ENCODE measurements around the gene PACS1. TPM values are rescaled to one million over a fixed set of nuclear protein-coding genes. Genes with fewer than 3 reads are reported as not detected.

PACS1 gene
- total RNA-seq, 4 donors from 2014 or later = 17.9 to 37.6 (median 25.4) TPM

GRCh38 chr11:66157182-66157864 lies 87.3 kb downstream of the PACS1 start:
- Histone ChIP-seq H3K36me3 (no peaks in the 10 kb centered on the region), H3K4me3 (no peak overlapping the region), H3K27me3 (no peaks in the 10 kb centered on the region), H3K4me1 (no peaks in the 10 kb centered on the region), H3K9me3 (no peaks in the 10 kb centered on the region), H3K27ac (no peak overlapping the region)
- TF ChIP-seq CTCF (IDR thresholded peaks at IDR 0.05) (no peak), POLR2A (IDR thresholded peaks at IDR 0.05) (no peak)
- DNase-seq = no peak
- intact Hi-C loops (cut with DNase I) = no loop called here

- intact Hi-C loops (cut with DNase I) = no loop called here
- 91 to 95% methylated on average over 5 of the region's 5 CpGs for WGBS, 2 donors
These were observed 88.1 kb downstream of the PACS1 start for GRCh38 chr11:66158156-66158555.

GRCh38 chr11:66159324-66159984 lies 89.4 kb downstream of the PACS1 start:
- no peak overlapping the region for H3K27ac ChIP-seq
- H3K4me1 ChIP-seq = no peaks in the 10 kb centered on the region
- TF ChIP-seq CTCF (IDR thresholded peaks at IDR 0.05) = no peak
- no peak for TF ChIP-seq POLR2A (IDR thresholded peaks at IDR 0.05)
- intact Hi-C loops (cut with DNase I) = no loop called here
- DNase-seq = no peak
- H3K36me3 ChIP-seq = no peaks in the 10 kb centered on the region
- H3K4me3 ChIP-seq = no peak overlapping the region
- WGBS, 2 donors = 77 to 78% methylated on average over 8 of the region's 8 CpGs
- no peaks in the 10 kb centered on the region for H3K27me3 ChIP-seq
- no peaks in the 10 kb centered on the region for H3K9me3 ChIP-seq

More at GRCh38 chr11:66158156-66158555, 88.1 kb downstream of the PACS1 start:
- no peak overlapping the region for H3K4me3 ChIP-seq
- no peak overlapping the region for H3K27ac ChIP-seq
- H3K36me3 ChIP-seq = no peaks in the 10 kb centered on the region
- H3K4me1 ChIP-seq = no peaks in the 10 kb centered on the region
- DNase-seq = no peak
- H3K27me3 ChIP-seq = no peaks in the 10 kb centered on the region
- TF ChIP-seq CTCF (IDR thresholded peaks at IDR 0.05) (no peak), POLR2A (IDR thresholded peaks at IDR 0.05) (no peak)
- H3K9me3 ChIP-seq = no peaks in the 10 kb centered on the region

DNA sequence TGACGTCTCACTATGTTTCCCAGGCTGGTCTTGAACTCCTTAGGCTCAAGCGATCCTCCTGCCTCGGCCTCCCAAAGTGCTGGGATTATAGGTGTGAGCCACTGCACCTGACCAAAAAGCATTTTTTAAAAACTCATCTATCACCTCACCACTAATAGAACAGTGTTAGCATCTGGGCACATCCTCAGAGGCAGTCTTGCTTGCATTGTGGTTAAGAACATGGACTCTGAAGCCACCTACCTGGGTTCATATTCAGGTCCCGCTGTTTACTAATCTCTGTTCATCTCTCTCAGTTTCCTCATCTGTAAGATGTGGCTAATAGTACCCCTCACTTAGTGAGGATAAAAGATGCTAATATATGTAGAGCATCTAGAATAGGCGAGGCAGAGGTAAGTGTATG lies 90.6 kb downstream of the PACS1 start:
- Histone ChIP-seq H3K36me3 (no peaks in the 10 kb centered on the region), H3K27me3 (no peaks in the 10 kb centered on the region), H3K9me3 (no peaks in the 10 kb centered on the region), H3K27ac (no peak overlapping the region), H3K4me3 (no peak overlapping the region), H3K4me1 (no peaks in the 10 kb centered on the region)
- no peak for DNase-seq
- intact Hi-C loops (cut with DNase I) = no loop called here
- no peak for TF ChIP-seq POLR2A (IDR thresholded peaks at IDR 0.05)
- TF ChIP-seq CTCF (IDR thresholded peaks at IDR 0.05) = no peak
- WGBS, 2 donors = 93 to 97% methylated on average over 5 of the region's 5 CpGs

DNA sequence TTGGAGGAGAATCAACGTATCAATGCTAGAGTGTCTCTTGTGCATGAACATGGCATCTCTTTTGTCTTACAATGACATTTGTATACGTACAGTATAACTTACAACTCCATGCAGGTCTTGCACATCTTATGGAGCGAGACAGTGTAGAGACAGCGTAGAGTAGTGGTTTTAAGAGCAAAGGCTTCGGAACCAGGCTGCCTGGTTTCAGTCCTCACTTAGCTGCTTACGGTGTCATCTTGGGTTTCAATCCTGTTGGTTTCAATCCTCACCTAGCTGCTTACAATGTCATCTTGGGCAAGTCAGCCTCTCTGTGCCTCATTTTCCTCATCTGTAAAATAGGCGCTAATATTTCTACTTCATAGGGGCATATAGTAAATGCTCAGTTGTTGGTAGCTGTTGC lies 98.2 kb downstream of the PACS1 start:
- Histone ChIP-seq H3K4me1 (no peaks in the 10 kb centered on the region), H3K4me3 (no peak overlapping the region), H3K9me3 (no peaks in the 10 kb centered on the region), H3K36me3 (peaks cover 0 to 10% (median 0%) of the 10 kb centered on the region in 3 donors), H3K27me3 (no peaks in the 10 kb centered on the region), H3K27ac (no peak overlapping the region)
- no peak for DNase-seq
- intact Hi-C loops (cut with DNase I) = no loop called here
- no peak for TF ChIP-seq CTCF (IDR thresholded peaks at IDR 0.05)
- no peak for TF ChIP-seq POLR2A (IDR thresholded peaks at IDR 0.05)
- WGBS, 2 donors = 94 to 95% methylated on average over 7 of the region's 7 CpGs
